Fibroblast of skin of left biceps (primary cell): Measurements from ENCODE around the gene SMAD9.

ENCODE experiments used
- DNase-seq, 2 experiments: peaks; one replicate each; pipeline ENCODE4 v3.0.0-alpha.2; 2013; ENCODE audit warnings: low read depth in 2 of 2

Gene SMAD9

GRCh38 chr13:36817996-36818803 is 101.8 kb downstream of the SMAD9 start:
- no peak for DNase-seq

- no peak for DNase-seq
Observed at GRCh38 chr13:36815062-36815461, 105.0 kb downstream of the SMAD9 start.

GRCh38 chr13:36814465-36814864 is 105.6 kb downstream of the SMAD9 start:
- DNase-seq: no peak

GRCh38 chr13:36813225-36813624 is 106.8 kb downstream of the SMAD9 start:
- DNase-seq: no peak

GRCh38 chr13:36807616-36808015 is 112.4 kb downstream of the SMAD9 start:
- no peak for DNase-seq

GRCh38 chr13:36806102-36806501 is 113.9 kb downstream of the SMAD9 start:
- DNase-seq: no peak

- DNase-seq: no peak
Observed at GRCh38 chr13:36804588-36804987, 115.5 kb downstream of the SMAD9 start.

GRCh38 chr13:36801035-36801434 is 119.0 kb downstream of the SMAD9 start:
- no peak for DNase-seq

GRCh38 chr13:36796052-36796451 is 124.0 kb downstream of the SMAD9 start:
- no peak for DNase-seq

- DNase-seq: no peak
Observed at GRCh38 chr13:36795463-36795862, 124.6 kb downstream of the SMAD9 start.
